ENCODE measurements around the gene BLNK.

DNA sequence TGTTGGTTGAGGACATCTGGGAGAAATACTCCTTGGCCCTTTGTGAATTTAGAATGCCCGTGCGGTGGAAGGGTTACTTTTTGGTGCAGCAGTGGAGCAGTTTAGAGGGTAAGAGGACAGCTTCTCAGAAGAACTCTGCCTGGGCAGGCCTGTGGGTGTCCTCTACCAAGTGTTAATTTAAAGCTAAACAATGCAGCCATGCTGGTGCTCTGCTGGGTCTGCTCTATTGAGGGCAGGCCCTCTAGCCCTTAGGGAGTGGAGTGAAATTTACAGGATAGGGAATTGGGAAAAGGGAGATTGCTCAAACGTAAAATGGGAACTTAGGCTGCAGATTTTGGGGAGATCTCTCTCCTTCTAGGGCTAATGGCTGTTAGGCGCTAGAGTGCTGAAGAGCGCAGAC, 22.1 kb downstream of the BLNK start:
- TF ChIP-seq, protein P1, sequence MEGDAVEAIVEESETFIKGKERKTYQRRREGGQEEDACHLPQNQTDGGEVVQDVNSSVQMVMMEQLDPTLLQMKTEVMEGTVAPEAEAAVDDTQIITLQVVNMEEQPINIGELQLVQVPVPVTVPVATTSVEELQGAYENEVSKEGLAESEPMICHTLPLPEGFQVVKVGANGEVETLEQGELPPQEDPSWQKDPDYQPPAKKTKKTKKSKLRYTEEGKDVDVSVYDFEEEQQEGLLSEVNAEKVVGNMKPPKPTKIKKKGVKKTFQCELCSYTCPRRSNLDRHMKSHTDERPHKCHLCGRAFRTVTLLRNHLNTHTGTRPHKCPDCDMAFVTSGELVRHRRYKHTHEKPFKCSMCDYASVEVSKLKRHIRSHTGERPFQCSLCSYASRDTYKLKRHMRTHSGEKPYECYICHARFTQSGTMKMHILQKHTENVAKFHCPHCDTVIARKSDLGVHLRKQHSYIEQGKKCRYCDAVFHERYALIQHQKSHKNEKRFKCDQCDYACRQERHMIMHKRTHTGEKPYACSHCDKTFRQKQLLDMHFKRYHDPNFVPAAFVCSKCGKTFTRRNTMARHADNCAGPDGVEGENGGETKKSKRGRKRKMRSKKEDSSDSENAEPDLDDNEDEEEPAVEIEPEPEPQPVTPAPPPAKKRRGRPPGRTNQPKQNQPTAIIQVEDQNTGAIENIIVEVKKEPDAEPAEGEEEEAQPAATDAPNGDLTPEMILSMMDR (IDR thresholded peaks at IDR 0.05) = no peak
- TF ChIP-seq POLR2A (IDR thresholded peaks at IDR 0.05) = no peak

Data from esophagus squamous epithelium (tissue), 4 donors.